HepG2 (cell line): ENCODE results near the gene FAM187B. TPM values are rescaled to one million over a fixed set of nuclear protein-coding genes. Genes with fewer than 3 reads are reported as not detected.

Experiments used
- ATAC-seq: fragments of 200-7000 bp; cut with Tn5 transposase; 3 replicates; pipeline ENCODE4 v1.9.1; 2020; ENCODE audit warnings: mild to moderate bottlenecking, moderate library complexity
- BruUV-seq: library from RNA; stranded (reverse); fragments of 400-500 nt; replicated peaks from 2 replicates; lab custom pipeline; 2021; lab: Mats Ljungman, UMichigan
- CTCF ChIA-PET: fragments of 300-600 bp; formaldehyde crosslinking; extraction: SDS; loops from one replicate; lab custom pipeline; 2021; ENCODE audit warnings: low total read pairs, inconsistent platforms, low intra/inter-chr PET ratio; lab: Yijun Ruan, JAX
- POLR2A ChIA-PET: fragments of 350-600 bp; sonication (Branson Sonifier 250); formaldehyde crosslinking; loops from one replicate; lab custom pipeline; 2020; ENCODE audit warnings: antibody characterized with exemption, inconsistent platforms; lab: Yijun Ruan, JAX
- DNase-seq: peaks from one replicate; pipeline ENCODE4 v3.0.0-alpha.2; 2015; ENCODE audit warnings: low spot score
- FAIRE-seq: peaks from 3 replicates; lab custom pipeline; 2011; peaks lifted over from hg19 to GRCh38; lab: Jason Lieb, UNC
- H2AFZ ChIP-seq: one replicate; pipeline ENCODE4 v1.6.1; 2011; ENCODE audit warnings: low read length, inconsistent platforms
- H3K27ac ChIP-seq: fragments of 300-600 bp; 3 replicates; pipeline ENCODE4 v1.8.0; 2011; ENCODE audit warnings: mixed run types, mild to moderate bottlenecking, mixed read lengths, low read length, inconsistent platforms; ENCODE audit not compliant: insufficient read depth; ENCODE audit errors: extremely low read length
- H3K27me3 ChIP-seq, 2 experiments: fragments of 200-600 bp in 1 of 2; 2 replicates in 1 of 2; 3 replicates in 1 of 2; pipeline versions ENCODE4 v1.6.0 to v1.8.0; 2011; ENCODE audit warnings: low read length in 2 of 2, mild to moderate bottlenecking in 2 of 2, moderate library complexity in 2 of 2, inconsistent platforms in 1 of 2; ENCODE audit not compliant: insufficient read depth in 2 of 2, control insufficient read depth in 1 of 2
- H3K36me3 ChIP-seq, 2 experiments: fragments of 200-600 bp in 1 of 2; replicated peaks in 1 of 2; 2 replicates in 1 of 2; 3 replicates in 1 of 2; pipeline versions ENCODE4 v1.5.1 to v1.8.0; 2011; ENCODE audit warnings: low read length in 2 of 2, inconsistent platforms in 1 of 2; ENCODE audit not compliant: insufficient read depth in 2 of 2, control insufficient read depth in 1 of 2
- H3K4me1 ChIP-seq: 2 replicates; pipeline ENCODE4 v1.5.1; 2012; ENCODE audit warnings: low read length, inconsistent platforms; ENCODE audit not compliant: insufficient read depth
- H3K4me2 ChIP-seq: 2 replicates; pipeline ENCODE4 v1.6.0; 2011; ENCODE audit warnings: low read depth, low read length, inconsistent platforms
- H3K4me3 ChIP-seq, 3 experiments: fragments of 200-600 bp in 1 of 3; sonication (generic), shearing (Covaris generic) in 1 of 3; replicated peaks in 1 of 3; 2 replicates each; pipeline ENCODE4 v1.5.1; 2011 to 2016; ENCODE audit warnings: low read length in 3 of 3, inconsistent platforms in 2 of 3, low read depth in 2 of 3, mild to moderate bottlenecking in 2 of 3, control low read depth in 1 of 3, mixed read lengths in 1 of 3; ENCODE audit not compliant: insufficient read depth in 1 of 3
- H3K79me2 ChIP-seq: one replicate; pipeline ENCODE4 v1.6.1; 2011; ENCODE audit warnings: low read length, inconsistent platforms; ENCODE audit not compliant: insufficient read depth
- H3K9ac ChIP-seq: 2 replicates; pipeline ENCODE4 v1.6.0; 2011; ENCODE audit warnings: mild to moderate bottlenecking, low read depth, low read length, inconsistent platforms; ENCODE audit not compliant: insufficient read depth
- H3K9me3 ChIP-seq: 2 replicates; pipeline ENCODE4 v1.5.1; 2012; ENCODE audit warnings: mild to moderate bottlenecking, low read length
- H4K20me1 ChIP-seq: 2 replicates; pipeline ENCODE4 v1.6.0; 2011; ENCODE audit warnings: inconsistent platforms, mild to moderate bottlenecking, low read length, moderate library complexity; ENCODE audit not compliant: insufficient read depth
- HES4 ChIP-seq: sonication (generic); formaldehyde crosslinking; IDR thresholded peaks from 2 replicates; pipeline ENCODE4 v1.9.0; 2021; ENCODE audit warnings: mild to moderate bottlenecking, missing genetic modification reagents, borderline replicate concordance
- HMGXB3 ChIP-seq: sonication (generic); formaldehyde crosslinking; IDR thresholded peaks from 2 replicates; pipeline ENCODE4 v1.4.0; 2020; ENCODE audit warnings: missing genetic modification reagents, borderline replicate concordance
- ZNF350 ChIP-seq: sonication (generic); formaldehyde crosslinking; IDR thresholded peaks from 2 replicates; pipeline ENCODE4 v1.4.0; 2020; ENCODE audit warnings: mild to moderate bottlenecking, low read depth, missing genetic modification reagents, borderline replicate concordance
- ZNF761 ChIP-seq: sonication (generic); formaldehyde crosslinking; conservative IDR thresholded peaks from 2 replicates; pipeline ENCODE4 v1.4.0; 2020; ENCODE audit warnings: mild to moderate bottlenecking, missing genetic modification reagents
- WGBS: methylation state at CpG from one replicate; pipeline ENCODE4 v1.1.6; 2017; ENCODE audit warnings: low lambda C conversion rate; 5-methylcytosine and 5-hydroxymethylcytosine counted together
- in situ Hi-C: cut with HindIII; loops from 2 replicates; pipeline ENCODE4 v1.10.0; 2017; ENCODE audit warnings: low pct_unique_long_range_greater_than_20kb; ENCODE audit not compliant: extremely low pct_ligation_motif_present
- intact Hi-C: fragments of 100-400 bp; cut with micrococcal nuclease; formaldehyde crosslinking; loops from one replicate; pipeline ENCODE4 v1.10.0; 2022; ENCODE audit not compliant: unreplicated experiment
- polyA plus RNA-seq, 8 experiments: library from polyadenylated mRNA; depleted of rRNA in 3 of 8; stranded (reverse) in 7 of 8; unstranded in 1 of 8; fragments of >200 nt; fragmentation: Illumina TruSeq in 4 of 8; extraction: Trizol in 4 of 8; gene quantifications; 2 replicates each; pipeline versions ENCODE4 v1.2.1 to v1.2.3, GENCODE V29; 2011 to 2016; ENCODE audit warnings: low read depth in 4 of 8, missing spikeins in 1 of 8, mixed read lengths in 1 of 8; ENCODE audit not compliant: insufficient read depth in 1 of 8
- total RNA-seq, 5 experiments: library from RNA; depleted of rRNA; stranded (reverse); fragments of >200 nt; fragmentation: Illumina TruSeq; extraction: Trizol; gene quantifications; 2 replicates each; pipeline ENCODE4 v1.2.3, GENCODE V29; 2016; ENCODE audit warnings: low read depth in 1 of 5

The FAM187B gene
- total and polyA plus RNA-seq, 2 of the 13 experiments (the other 11 are each of a cell fraction or from before 2014, with no cell fraction given): not detected

GRCh38 chr19:35273686-35274259 is 45.2 kb upstream of the FAM187B start (continued):
- TF ChIP-seq HMGXB3 (CRISPR knock-in tag): no peak

- no peak overlapping the region for H3K4me3 ChIP-seq
- no peak overlapping the region for H3K9ac ChIP-seq
- intact Hi-C loops (no loop called here), in situ Hi-C loops (no loop called here)
- CTCF ChIA-PET: no interaction called here
- no peak overlapping the region for H3K27ac ChIP-seq
- peaks cover 12% of the 10 kb centered on the region for H3K4me1 ChIP-seq
- no peak overlapping the region for H2AFZ ChIP-seq
- H4K20me1 ChIP-seq: no peaks in the 10 kb centered on the region
- BruUV-seq: no TSS peak
- 91% methylated on average over 7 of the region's 10 CpGs for WGBS
- DNase-seq: no peak
- no peaks in the 10 kb centered on the region for H3K27me3 ChIP-seq
- FAIRE-seq: no peak
- H3K36me3 ChIP-seq: peaks cover 26 to 47% of the 10 kb centered on the region in 2 experiments
- H3K9me3 ChIP-seq: no peaks in the 10 kb centered on the region
- POLR2A ChIA-PET: interaction anchor here (1.0 kb wide), 1 partner anchor 80 kb away, joined by 3 read pairs; no protein-coding TSS in a partner anchor
- ATAC-seq: no peak
- no peak overlapping the region for H3K4me2 ChIP-seq
- H3K79me2 ChIP-seq: peaks cover 7% of the 10 kb centered on the region
- no peak for TF ChIP-seq ZNF761 (CRISPR knock-in tag)
- no peak for TF ChIP-seq HES4 (CRISPR knock-in tag)
- no peak for TF ChIP-seq ZNF350 (CRISPR knock-in tag)
These were observed 44.6 kb upstream of the FAM187B start for GRCh38 chr19:35272954-35273649.
